Hepatocyte (in vitro differentiated cells): ENCODE measurements around the gene DSG1.

Experiments used
- CTCF ChIP-seq: fragments of 200-600 bp; sonication (generic); IDR thresholded peaks from 2 replicates; pipeline ENCODE4 v1.5.1; 2016; ENCODE audit warnings: antibody characterized with exemption, mild to moderate bottlenecking; ENCODE audit not compliant: poor library complexity
- EZH2 ChIP-seq: fragments of 200-600 bp; sonication (generic); IDR thresholded peaks from 2 replicates; pipeline ENCODE4 v1.6.1; 2016; ENCODE audit warnings: antibody characterized with exemption, mild to moderate bottlenecking, borderline replicate concordance
- EZH2phosphoT487 ChIP-seq: fragments of 200-600 bp; sonication (generic); IDR thresholded peaks from one replicate; pipeline ENCODE4 v1.6.1; 2018; ENCODE audit warnings: antibody characterized with exemption, mild to moderate bottlenecking, low read depth, moderate library complexity; ENCODE audit not compliant: unreplicated experiment, severe bottlenecking

GRCh38 chr18:31369478-31369877 is 51.5 kb downstream of the DSG1 start:
- TF ChIP-seq CTCF, result no peak
- no peak for TF ChIP-seq EZH2
- TF ChIP-seq EZH2phosphoT487, result no peak
